ENCODE results near the gene KRT12. TPM values are rescaled to one million over a fixed set of nuclear protein-coding genes. Genes with fewer than 3 reads are reported as not detected.

KRT12 gene
- total RNA-seq, 6 experiments from 2014 or later = not detected

GRCh38 chr17:40901981-40902474 is 35.0 kb upstream of the KRT12 start:
- 22% methylated on average over 1 of the region's 1 CpG for WGBS (ENCODE audit: insufficient coverage, low coverage, low lambda C conversion rate, missing lambda C conversion rate)
- peak in 3 of 4 donors; percentile 71 to 95 (median 87) for ATAC-seq
- DNase-seq = no peak
- Histone ChIP-seq H3K4me3 (no peak overlapping the region), H3K27me3 (no peaks in the 10 kb centered on the region), H3K27ac (peak overlapping the region in 2 of 3 donors; percentile 29 to 49), H3K9me3 (no peaks in the 10 kb centered on the region), H3K36me3 (no peaks in the 10 kb centered on the region), H3K4me1 (peaks cover 0 to 23% (median 0%) of the 10 kb centered on the region in 4 donors)
- intact Hi-C loops (cut with DNase I) = no loop called here
- TF ChIP-seq POLR2A (IDR thresholded peaks at IDR 0.05) (no peak), CTCF (IDR thresholded peaks at IDR 0.05) (no peak)

- TF ChIP-seq POLR2A (IDR thresholded peaks at IDR 0.05) = no peak
- TF ChIP-seq CTCF (IDR thresholded peaks at IDR 0.05) = no peak
- H3K27me3 ChIP-seq = no peaks in the 10 kb centered on the region
- no peak overlapping the region for H3K27ac ChIP-seq
- no peaks in the 10 kb centered on the region for H3K9me3 ChIP-seq
- WGBS (ENCODE audit: insufficient coverage, low coverage, low lambda C conversion rate, missing lambda C conversion rate) = 33% methylated on average over 5 of the region's 5 CpGs
- H3K36me3 ChIP-seq = no peaks in the 10 kb centered on the region
- intact Hi-C loops (cut with DNase I) = no loop called here
- ATAC-seq (peak in 1 of 4 donors; percentile 10), DNase-seq (no peak)
- H3K4me1 ChIP-seq = peaks cover 0 to 23% (median 0%) of the 10 kb centered on the region in 4 donors
- no peak overlapping the region for H3K4me3 ChIP-seq
These were observed 33.9 kb upstream of the KRT12 start for GRCh38 chr17:40900809-40901356.

GRCh38 chr17:40896916-40897455 is 30.0 kb upstream of the KRT12 start:
- Histone ChIP-seq H3K27ac (no peak overlapping the region), H3K27me3 (no peaks in the 10 kb centered on the region), H3K36me3 (no peaks in the 10 kb centered on the region), H3K4me3 (no peak overlapping the region), H3K9me3 (no peaks in the 10 kb centered on the region), H3K4me1 (peaks cover 0 to 9% (median 0%) of the 10 kb centered on the region in 4 donors)
- WGBS (ENCODE audit: insufficient coverage, low coverage, low lambda C conversion rate, missing lambda C conversion rate) = 74% methylated on average over 4 of the region's 4 CpGs
- no peak for TF ChIP-seq POLR2A (IDR thresholded peaks at IDR 0.05)
- TF ChIP-seq CTCF (IDR thresholded peaks at IDR 0.05) = no peak
- no peak for ATAC-seq
- intact Hi-C loops (cut with DNase I) = loop anchor here in 1 of 2 donors (10.0 kb wide), 1 partner anchor 428 kb away; no protein-coding TSS in a partner anchor
- no peak for DNase-seq

GRCh38 chr17:40895106-40895730 is 28.2 kb upstream of the KRT12 start:
- Histone ChIP-seq H3K4me3 (no peak overlapping the region), H3K27ac (no peak overlapping the region), H3K27me3 (no peaks in the 10 kb centered on the region), H3K4me1 (no peaks in the 10 kb centered on the region), H3K36me3 (no peaks in the 10 kb centered on the region), H3K9me3 (no peaks in the 10 kb centered on the region)
- TF ChIP-seq CTCF (IDR thresholded peaks at IDR 0.05) = no peak
- no peak for TF ChIP-seq POLR2A (IDR thresholded peaks at IDR 0.05)
- ATAC-seq (no peak), DNase-seq (no peak)
- intact Hi-C loops (cut with DNase I) = loop anchor here in 1 of 2 donors (10.0 kb wide), 1 partner anchor 430 kb away; no protein-coding TSS in a partner anchor
- 37% methylated on average over 5 of the region's 9 CpGs for WGBS (ENCODE audit: insufficient coverage, low coverage, low lambda C conversion rate, missing lambda C conversion rate)

Data from right lobe of liver (tissue), 6 donors.